ENCODE data around the gene CHMP6. TPM values are rescaled to one million over a fixed set of nuclear protein-coding genes. Genes with fewer than 3 reads are reported as not detected.

Gene CHMP6
- total and polyA plus RNA-seq, 7 experiments from 2014 or later: 26.4 to 55.4 (median 46.2) TPM

- peak overlapping the region; percentile 71 to 90 (median 84) for H3K27ac Mint-ChIP-seq
- intact Hi-C loops (cut with micrococcal nuclease): loop anchor here (1.0 to 2.0 kb wide), 3 partner anchors 28 to 44 kb away; partner anchors contain the start of gene BAIAP2 (in 1 of the 2)
- no peaks in the 10 kb centered on the region for H3K9me3 ChIP-seq (ENCODE audit: control insufficient read depth in 2 of 3, low read length in 3 of 3)
- CTCF ChIA-PET: interaction anchor here (0.9 to 1.1 kb wide), 2 partner anchors 111 to 575 kb away, joined by 3 to 4 read pairs; no protein-coding TSS in a partner anchor
- peaks cover 14 to 25% of the 10 kb centered on the region in 2 donors for H3K4me1 ChIP-seq (ENCODE audit: control insufficient read depth in 2 of 2, insufficient read depth in 2 of 2, low read length in 2 of 2)
- peaks cover 0 to 13% (median 0%) of the 10 kb centered on the region in 3 experiments for H3K36me3 ChIP-seq (ENCODE audit: control insufficient read depth in 2 of 3, insufficient read depth in 3 of 3, low read length in 3 of 3)
- H3K4me3 ChIP-seq (ENCODE audit: low read length): peak overlapping the region; percentile 94
- peaks cover 0 to 5% (median 0%) of the 10 kb centered on the region in 5 donors for H3K36me3 Mint-ChIP-seq
- peaks cover 0 to 11% (median 0%) of the 10 kb centered on the region in 5 donors for H3K27me3 Mint-ChIP-seq
- H3K27ac ChIP-seq (ENCODE audit: low read depth, low read length): peak overlapping the region; percentile 96
- DNase-seq (no peak), ATAC-seq (peak; percentile 58)
- peaks cover 0 to 9% (median 0%) of the 10 kb centered on the region in 11 donors for H3K9me3 Mint-ChIP-seq
- H3K4me3 Mint-ChIP-seq: peak overlapping the region; percentile 71 to 87 (median 82)
- no peaks in the 10 kb centered on the region for H3K27me3 ChIP-seq (ENCODE audit: control insufficient read depth in 2 of 2, insufficient read depth in 2 of 2, low read length in 2 of 2)
- peaks cover 7 to 38% (median 21%) of the 10 kb centered on the region in 7 donors for H3K4me1 Mint-ChIP-seq
- POLR2A ChIA-PET: interaction anchor here (0.6 to 3.4 kb wide), 8 partner anchors 11 to 1199 kb away, joined by 3 to 20 read pairs (median 3); partner anchors contain the start of genes NDUFAF8 and TEPSIN
These were observed 558 bp upstream of the CHMP6 start for GRCh38 chr17:80990921-80991644.

GRCh38 chr17:80992077-80992947 lies 671 bp downstream of the CHMP6 start:
- no peaks in the 10 kb centered on the region for H3K27me3 ChIP-seq (ENCODE audit: control insufficient read depth in 2 of 2, insufficient read depth in 2 of 2, low read length in 2 of 2)
- no peaks in the 10 kb centered on the region for H3K9me3 ChIP-seq (ENCODE audit: control insufficient read depth in 2 of 3, low read length in 3 of 3)
- Mint-ChIP-seq H3K9me3 (peaks cover 0 to 9% (median 0%) of the 10 kb centered on the region in 11 donors), H3K36me3 (peaks cover 0 to 5% (median 0%) of the 10 kb centered on the region in 5 donors), H3K4me1 (peaks cover 7 to 38% (median 21%) of the 10 kb centered on the region in 7 donors), H3K4me3 (peak overlapping the region; percentile 68 to 88 (median 80)), H3K27me3 (peaks cover 0 to 11% (median 0%) of the 10 kb centered on the region in 5 donors), H3K27ac (peak overlapping the region; percentile 63 to 84 (median 77))
- peaks cover 14 to 25% of the 10 kb centered on the region in 2 donors for H3K4me1 ChIP-seq (ENCODE audit: control insufficient read depth in 2 of 2, insufficient read depth in 2 of 2, low read length in 2 of 2)
- peak in 1 of 9 donors; percentile 29 for DNase-seq
- ChIA-PET CTCF (interaction anchor here (0.9 kb wide), 2 partner anchors 109 to 576 kb away, joined by 3 read pairs; no protein-coding TSS in a partner anchor), POLR2A (interaction anchor here (1.0 to 3.4 kb wide), 3 partner anchors 26 to 521 kb away, joined by 3 to 20 read pairs (median 3); no protein-coding TSS in a partner anchor)
- peak overlapping the region; percentile 94 for H3K4me3 ChIP-seq (ENCODE audit: low read length)
- intact Hi-C loops (cut with micrococcal nuclease): no loop called here
- ATAC-seq: peak; percentile 25
- peak overlapping the region; percentile 96 for H3K27ac ChIP-seq (ENCODE audit: low read depth, low read length)
- peaks cover 0 to 25% (median 6%) of the 10 kb centered on the region in 3 experiments for H3K36me3 ChIP-seq (ENCODE audit: control insufficient read depth in 2 of 3, insufficient read depth in 3 of 3, low read length in 3 of 3)

GRCh38 chr17:80992948-80993624 lies 1.4 kb downstream of the CHMP6 start:
- Mint-ChIP-seq H3K27me3 (peaks cover 0 to 9% (median 0%) of the 10 kb centered on the region in 5 donors), H3K4me3 (peak overlapping the region; percentile 68 to 88 (median 80)), H3K27ac (peak overlapping the region; percentile 63 to 84 (median 77)), H3K4me1 (peaks cover 7 to 38% (median 21%) of the 10 kb centered on the region in 7 donors), H3K9me3 (peaks cover 0 to 9% (median 0%) of the 10 kb centered on the region in 11 donors), H3K36me3 (peaks cover 0 to 5% (median 0%) of the 10 kb centered on the region in 5 donors)
- peak overlapping the region; percentile 96 for H3K27ac ChIP-seq (ENCODE audit: low read depth, low read length)
- DNase-seq (no peak), ATAC-seq (no peak)
- H3K36me3 ChIP-seq (ENCODE audit: control insufficient read depth in 2 of 3, insufficient read depth in 3 of 3, low read length in 3 of 3): peaks cover 0 to 33% (median 6%) of the 10 kb centered on the region in 3 experiments
- no peaks in the 10 kb centered on the region for H3K9me3 ChIP-seq (ENCODE audit: control insufficient read depth in 2 of 3, low read length in 3 of 3)
- intact Hi-C loops (cut with micrococcal nuclease): no loop called here
- ChIA-PET POLR2A (interaction anchor here (3.4 kb wide), 1 partner anchor 25 kb away, joined by 20 read pairs; no protein-coding TSS in a partner anchor), CTCF (interaction anchor here (0.9 kb wide), 1 partner anchor 109 kb away, joined by 3 read pairs; no protein-coding TSS in a partner anchor)
- H3K4me3 ChIP-seq (ENCODE audit: low read length): no peak overlapping the region
- no peaks in the 10 kb centered on the region for H3K27me3 ChIP-seq (ENCODE audit: control insufficient read depth in 2 of 2, insufficient read depth in 2 of 2, low read length in 2 of 2)
- H3K4me1 ChIP-seq (ENCODE audit: control insufficient read depth in 2 of 2, insufficient read depth in 2 of 2, low read length in 2 of 2): peaks cover 14 to 25% of the 10 kb centered on the region in 2 donors

- H3K9me3 Mint-ChIP-seq: peaks cover 0 to 9% (median 0%) of the 10 kb centered on the region in 11 donors
- H3K27me3 Mint-ChIP-seq: peaks cover 0 to 1% (median 0%) of the 10 kb centered on the region in 5 donors
- H3K27ac Mint-ChIP-seq: no peak overlapping the region
- peaks cover 6 to 13% of the 10 kb centered on the region in 2 donors for H3K4me1 ChIP-seq (ENCODE audit: control insufficient read depth in 2 of 2, insufficient read depth in 2 of 2, low read length in 2 of 2)
- ChIA-PET POLR2A (interaction anchor here (1.0 kb wide), 1 partner anchor 41 kb away, joined by 3 read pairs; no protein-coding TSS in a partner anchor), CTCF (no interaction called here)
- no peak overlapping the region for H3K4me3 Mint-ChIP-seq
- ATAC-seq: no peak
- H3K27me3 ChIP-seq (ENCODE audit: control insufficient read depth in 2 of 2, insufficient read depth in 2 of 2, low read length in 2 of 2): no peaks in the 10 kb centered on the region
- no peak overlapping the region for H3K4me3 ChIP-seq (ENCODE audit: low read length)
- intact Hi-C loops (cut with micrococcal nuclease): no loop called here
- no peaks in the 10 kb centered on the region for H3K9me3 ChIP-seq (ENCODE audit: control insufficient read depth in 2 of 3, low read length in 3 of 3)
- peaks cover 0 to 9% (median 4%) of the 10 kb centered on the region in 5 donors for H3K36me3 Mint-ChIP-seq
- no peak for DNase-seq
- no peak overlapping the region for H3K27ac ChIP-seq (ENCODE audit: low read depth, low read length)
- peaks cover 7 to 26% (median 14%) of the 10 kb centered on the region in 7 donors for H3K4me1 Mint-ChIP-seq
- peaks cover 0 to 53% (median 11%) of the 10 kb centered on the region in 3 experiments for H3K36me3 ChIP-seq (ENCODE audit: control insufficient read depth in 2 of 3, insufficient read depth in 3 of 3, low read length in 3 of 3)
These were observed 3.5 kb downstream of the CHMP6 start for GRCh38 chr17:80995131-80995530.

GRCh38 chr17:80996422-80997305 lies 5.0 kb downstream of the CHMP6 start:
- POLR2A ChIA-PET: no interaction called here

More at GRCh38 chr17:80996422-80997305, 5.0 kb downstream of the CHMP6 start:
- DNase-seq: no peak
- CTCF ChIA-PET: no interaction called here
- H3K27me3 ChIP-seq (ENCODE audit: control insufficient read depth in 2 of 2, insufficient read depth in 2 of 2, low read length in 2 of 2): no peaks in the 10 kb centered on the region
- peaks cover 0 to 4% (median 0%) of the 10 kb centered on the region in 5 donors for H3K27me3 Mint-ChIP-seq
- no peak for ATAC-seq
- H3K27ac Mint-ChIP-seq: no peak overlapping the region
- H3K4me1 Mint-ChIP-seq: peaks cover 7 to 18% (median 10%) of the 10 kb centered on the region in 7 donors
- peaks cover 0 to 9% (median 4%) of the 10 kb centered on the region in 5 donors for H3K36me3 Mint-ChIP-seq
- no peak overlapping the region for H3K27ac ChIP-seq (ENCODE audit: low read depth, low read length)
- no peaks in the 10 kb centered on the region for H3K9me3 Mint-ChIP-seq
- H3K4me1 ChIP-seq (ENCODE audit: control insufficient read depth in 2 of 2, insufficient read depth in 2 of 2, low read length in 2 of 2): peaks cover 0 to 8% of the 10 kb centered on the region in 2 donors
- no peak overlapping the region for H3K4me3 Mint-ChIP-seq
- no peak overlapping the region for H3K4me3 ChIP-seq (ENCODE audit: low read length)
- H3K9me3 ChIP-seq (ENCODE audit: control insufficient read depth in 2 of 3, low read length in 3 of 3): no peaks in the 10 kb centered on the region
- intact Hi-C loops (cut with micrococcal nuclease): no loop called here
- H3K36me3 ChIP-seq (ENCODE audit: control insufficient read depth in 2 of 3, insufficient read depth in 3 of 3, low read length in 3 of 3): peaks cover 0 to 58% (median 11%) of the 10 kb centered on the region in 3 experiments

Measured in naive thymus-derived CD4-positive, alpha-beta T cell (primary cell).